ENCODE data around the gene IQSEC1. TPM values are rescaled to one million over a fixed set of nuclear protein-coding genes. Genes with fewer than 3 reads are reported as not detected.

IQSEC1 gene
- total RNA-seq, 4 donors from 2014 or later = 33.6 to 72.0 (median 55.9) TPM

- ATAC-seq (ENCODE audit: low FRiP score) (no peak), DNase-seq (ENCODE audit: low spot score) (no peak)
- TF ChIP-seq, protein P1, sequence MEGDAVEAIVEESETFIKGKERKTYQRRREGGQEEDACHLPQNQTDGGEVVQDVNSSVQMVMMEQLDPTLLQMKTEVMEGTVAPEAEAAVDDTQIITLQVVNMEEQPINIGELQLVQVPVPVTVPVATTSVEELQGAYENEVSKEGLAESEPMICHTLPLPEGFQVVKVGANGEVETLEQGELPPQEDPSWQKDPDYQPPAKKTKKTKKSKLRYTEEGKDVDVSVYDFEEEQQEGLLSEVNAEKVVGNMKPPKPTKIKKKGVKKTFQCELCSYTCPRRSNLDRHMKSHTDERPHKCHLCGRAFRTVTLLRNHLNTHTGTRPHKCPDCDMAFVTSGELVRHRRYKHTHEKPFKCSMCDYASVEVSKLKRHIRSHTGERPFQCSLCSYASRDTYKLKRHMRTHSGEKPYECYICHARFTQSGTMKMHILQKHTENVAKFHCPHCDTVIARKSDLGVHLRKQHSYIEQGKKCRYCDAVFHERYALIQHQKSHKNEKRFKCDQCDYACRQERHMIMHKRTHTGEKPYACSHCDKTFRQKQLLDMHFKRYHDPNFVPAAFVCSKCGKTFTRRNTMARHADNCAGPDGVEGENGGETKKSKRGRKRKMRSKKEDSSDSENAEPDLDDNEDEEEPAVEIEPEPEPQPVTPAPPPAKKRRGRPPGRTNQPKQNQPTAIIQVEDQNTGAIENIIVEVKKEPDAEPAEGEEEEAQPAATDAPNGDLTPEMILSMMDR (IDR thresholded peaks at IDR 0.05) = no peak
These were observed 124.1 kb downstream of the IQSEC1 start for GRCh38 chr3:12948891-12949711.

DNA sequence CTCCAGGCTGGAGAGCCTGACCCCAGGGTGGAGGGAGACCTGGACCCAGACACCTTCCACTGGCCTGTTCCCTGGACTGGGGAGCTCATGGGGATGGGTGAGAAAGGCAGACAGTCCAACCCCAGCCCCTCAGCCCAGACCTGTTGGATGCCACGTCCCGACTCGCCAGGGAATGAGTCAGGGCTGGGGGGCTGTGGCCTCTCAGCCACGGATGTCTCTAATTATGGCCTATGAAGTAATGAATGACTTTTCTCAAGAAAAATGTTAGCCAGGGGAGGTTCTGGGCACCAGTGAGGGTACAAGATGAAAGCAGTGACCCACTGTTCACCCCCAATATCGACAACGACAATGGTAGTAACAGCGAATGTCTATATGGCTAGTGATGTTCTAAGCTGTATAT, 124.9 kb downstream of the IQSEC1 start:
- DNase-seq (ENCODE audit: low spot score) (no peak), ATAC-seq (ENCODE audit: low FRiP score) (no peak)
- TF ChIP-seq, protein P1 (IDR thresholded peaks at IDR 0.05) = no peak

DNA sequence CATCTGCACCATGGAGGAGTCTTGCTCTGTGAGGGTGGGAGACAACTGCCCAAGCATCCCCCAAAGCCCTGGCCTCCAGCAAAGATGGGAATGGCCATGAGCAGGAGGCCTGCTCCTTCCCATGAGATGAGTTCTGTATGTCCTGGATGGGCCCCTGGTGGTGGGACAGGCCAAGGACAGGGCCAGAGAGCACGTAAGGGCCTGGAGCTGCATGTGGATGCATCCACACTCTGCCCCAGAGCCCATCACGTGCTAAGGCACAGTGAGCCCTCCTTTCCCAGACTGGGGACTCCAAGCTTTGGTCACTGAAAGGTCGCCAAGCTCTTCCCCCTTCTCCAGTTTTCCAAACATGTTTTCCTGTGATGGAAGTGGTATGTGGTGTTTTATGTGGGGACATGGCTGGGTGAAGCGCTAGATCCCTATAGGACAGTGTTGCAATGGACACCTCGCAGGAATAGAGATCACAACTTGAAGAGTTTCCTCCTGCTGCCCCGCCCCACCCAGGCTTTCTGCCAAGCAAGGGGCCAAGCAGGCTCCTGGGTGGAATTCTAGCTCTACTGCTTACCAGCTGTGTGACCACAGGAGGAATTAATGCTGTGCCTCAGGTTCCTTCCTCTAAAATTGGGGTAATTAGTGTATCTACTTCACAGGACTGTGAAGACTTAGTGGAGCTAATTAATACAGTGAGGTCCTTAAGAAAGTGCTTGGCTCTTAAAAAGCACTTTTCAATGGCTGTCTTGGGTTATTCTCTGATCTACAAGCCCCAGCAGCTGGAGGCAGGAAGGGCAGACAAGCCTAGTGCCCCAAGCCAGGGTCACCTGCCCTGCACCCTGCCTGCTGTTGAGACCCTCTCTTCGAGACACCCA, 125.5 kb downstream of the IQSEC1 start:
- ATAC-seq (ENCODE audit: low FRiP score) (no peak), DNase-seq (ENCODE audit: low spot score) (no peak)
- TF ChIP-seq, protein P1 (IDR thresholded peaks at IDR 0.05) = no peak

- DNase-seq (ENCODE audit: low spot score) = no peak
- ATAC-seq (ENCODE audit: low FRiP score) = no peak
- TF ChIP-seq, protein P1 (IDR thresholded peaks at IDR 0.05) = no peak
These were observed 126.4 kb downstream of the IQSEC1 start for GRCh38 chr3:12946649-12947316.

DNA sequence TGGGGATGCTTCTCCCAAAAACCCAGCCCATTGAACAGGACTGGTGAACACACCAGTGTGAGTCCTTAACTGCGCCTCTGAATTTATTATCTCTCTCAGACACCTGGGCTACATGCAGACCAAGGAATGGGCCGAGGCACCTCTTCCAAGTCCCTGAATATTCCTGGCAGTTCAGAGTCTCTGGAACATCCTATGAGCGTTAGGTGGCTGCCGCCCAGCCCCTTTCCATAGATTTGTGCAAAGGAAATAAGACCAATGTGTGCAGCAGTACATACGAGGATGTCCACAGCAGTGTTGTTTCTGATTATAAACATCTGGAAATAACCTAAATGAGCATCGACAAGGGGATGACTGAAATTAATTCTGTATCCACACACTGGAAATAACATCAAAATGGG, 127.0 kb downstream of the IQSEC1 start:
- DNase-seq (ENCODE audit: low spot score) (no peak), ATAC-seq (ENCODE audit: low FRiP score) (no peak)
- TF ChIP-seq, protein P1 (IDR thresholded peaks at IDR 0.05) = no peak

DNA sequence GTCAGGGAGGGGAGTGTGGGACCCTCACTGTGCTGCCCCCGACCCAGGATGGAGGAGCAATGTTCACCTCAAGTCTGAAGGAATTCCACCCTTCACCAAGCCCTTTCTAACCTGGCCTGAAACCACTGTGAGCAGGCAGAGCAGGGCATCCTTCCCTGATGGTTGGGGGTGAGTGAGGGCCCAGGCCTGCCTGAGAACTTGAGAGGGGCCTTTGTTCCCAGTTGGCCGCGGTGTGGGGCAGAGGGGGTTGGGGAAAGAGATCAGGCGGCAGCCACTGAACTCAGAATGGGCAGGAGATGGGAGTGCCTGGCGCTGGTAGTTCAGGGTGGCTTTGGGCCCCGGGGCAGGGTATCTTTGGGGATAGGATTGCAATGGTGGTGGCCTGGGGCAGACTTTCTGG, 128.4 kb downstream of the IQSEC1 start:
- DNase-seq (ENCODE audit: low spot score) = no peak
- ATAC-seq (ENCODE audit: low FRiP score) = no peak
- TF ChIP-seq, protein P1 (IDR thresholded peaks at IDR 0.05) = no peak

All from omental fat pad (tissue), 4 donors.